ENCODE results near the gene LPCAT2. TPM values are rescaled to one million over a fixed set of nuclear protein-coding genes. Genes with fewer than 3 reads are reported as not detected.

Gene LPCAT2
- total and polyA plus RNA-seq, 8 donors: 1.4 to 36.2 (median 6.6) TPM; not detected in 1

DNA sequence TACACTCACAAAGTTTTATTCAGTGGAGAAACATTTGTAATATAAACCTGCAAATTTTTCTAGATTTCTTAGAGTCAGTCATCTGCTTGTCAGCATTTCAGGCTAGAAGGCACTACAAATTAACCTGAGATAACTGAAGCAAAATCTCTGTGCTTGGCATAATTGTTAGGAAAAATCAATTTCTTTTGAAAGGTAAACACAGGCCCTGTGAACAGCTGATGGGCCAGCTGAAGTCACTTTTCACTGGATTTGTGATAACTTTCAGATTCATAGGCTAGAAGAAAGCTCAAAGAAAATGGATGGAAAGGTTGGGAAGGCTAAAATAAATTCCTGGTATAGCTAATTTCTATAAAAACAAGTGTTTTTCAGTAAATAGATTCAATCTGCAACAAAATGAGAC, 112.9 kb downstream of the LPCAT2 start:
- no peaks in the 10 kb centered on the region for H3K9me3 ChIP-seq
- H3K27ac ChIP-seq: no peak overlapping the region
- no peaks in the 10 kb centered on the region for H3K4me1 ChIP-seq
- intact Hi-C loops (cut with DNase I; ENCODE audit: low total_unique reads): no loop called here
- H3K27me3 ChIP-seq: no peaks in the 10 kb centered on the region
- no peak overlapping the region for H3K4me3 ChIP-seq
- TF ChIP-seq POLR2A (IDR thresholded peaks at IDR 0.05) (no peak), POLR2AphosphoS5 (IDR thresholded peaks at IDR 0.05) (no peak), EP300 (IDR thresholded peaks at IDR 0.05) (no peak), CTCF (IDR thresholded peaks at IDR 0.05) (no peak)
- no peaks in the 10 kb centered on the region for H3K36me3 ChIP-seq
- DNase-seq: no peak

DNA sequence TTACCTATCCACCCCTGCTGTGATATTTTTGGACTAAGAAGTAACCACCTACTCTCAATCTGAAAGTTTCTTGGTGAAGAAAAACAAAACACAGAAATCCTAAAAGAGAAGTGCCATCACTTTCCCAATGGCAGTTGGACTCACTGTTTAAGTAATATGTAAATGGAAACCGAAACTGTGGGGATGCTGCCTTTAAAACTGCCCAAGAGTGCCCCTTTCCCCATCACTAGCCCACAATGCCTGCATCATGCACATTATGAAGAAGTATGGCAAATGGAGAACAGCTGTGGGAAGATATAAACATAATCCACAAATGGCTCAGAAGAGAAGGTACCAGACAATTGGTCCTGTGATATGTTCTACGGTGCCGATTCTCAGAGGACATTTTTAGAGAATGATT, 113.4 kb downstream of the LPCAT2 start:
- Histone ChIP-seq H3K27ac (no peak overlapping the region), H3K4me3 (no peak overlapping the region), H3K27me3 (no peaks in the 10 kb centered on the region), H3K36me3 (no peaks in the 10 kb centered on the region), H3K4me1 (no peaks in the 10 kb centered on the region), H3K9me3 (no peaks in the 10 kb centered on the region)
- 78 to 91% (median 80%) methylated on average over 3 of the region's 3 CpGs for WGBS, 5 donors
- intact Hi-C loops (cut with DNase I; ENCODE audit: low total_unique reads): no loop called here
- DNase-seq: no peak
- no peak for TF ChIP-seq POLR2A (IDR thresholded peaks at IDR 0.05)
- no peak for TF ChIP-seq EP300 (IDR thresholded peaks at IDR 0.05)
- TF ChIP-seq POLR2AphosphoS5 (IDR thresholded peaks at IDR 0.05): no peak
- TF ChIP-seq CTCF (IDR thresholded peaks at IDR 0.05): no peak

DNA sequence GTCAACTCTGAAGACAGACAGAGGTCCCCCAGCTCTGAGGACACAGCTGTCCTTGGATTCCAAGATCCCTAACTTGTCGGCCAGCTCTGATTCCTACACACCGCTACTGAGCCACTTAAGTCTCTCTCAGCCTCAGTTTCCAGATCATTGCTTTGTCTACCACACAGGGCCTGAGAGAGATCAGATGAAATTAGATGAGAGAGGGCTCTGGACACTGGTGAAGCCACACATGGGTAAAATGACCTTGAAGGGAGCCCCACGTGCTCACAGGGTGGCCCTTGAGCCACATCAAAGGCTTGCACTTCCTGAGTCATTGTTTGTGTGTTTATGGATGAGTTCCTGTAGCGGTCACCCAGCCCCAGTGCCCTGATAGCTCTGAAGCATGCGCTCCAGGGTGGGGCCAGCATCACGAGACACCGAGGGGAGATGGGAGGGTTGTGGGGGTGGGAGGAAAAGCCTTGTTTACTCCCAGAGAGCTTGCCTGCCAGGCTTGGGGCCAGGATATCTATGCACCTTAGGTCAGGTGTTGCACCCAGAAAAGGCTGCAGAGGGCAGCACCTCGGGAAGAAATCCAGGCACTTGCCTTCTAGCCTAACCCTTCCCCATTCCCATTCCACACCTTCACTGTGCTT, 114.2 kb downstream of the LPCAT2 start:
- TF ChIP-seq POLR2A (IDR thresholded peaks at IDR 0.05): no peak
- TF ChIP-seq POLR2AphosphoS5 (IDR thresholded peaks at IDR 0.05): no peak
- TF ChIP-seq CTCF (IDR thresholded peaks at IDR 0.05): no peak
- TF ChIP-seq EP300 (IDR thresholded peaks at IDR 0.05): no peak
- no peak overlapping the region for H3K4me3 ChIP-seq
- H3K4me1 ChIP-seq: no peaks in the 10 kb centered on the region
- DNase-seq: no peak
- WGBS, 5 donors: 32 to 55% (median 41%) methylated on average over 7 to 8 of the region's 8 CpGs
- no peaks in the 10 kb centered on the region for H3K27me3 ChIP-seq
- no peaks in the 10 kb centered on the region for H3K9me3 ChIP-seq
- intact Hi-C loops (cut with DNase I; ENCODE audit: low total_unique reads): no loop called here
- no peaks in the 10 kb centered on the region for H3K36me3 ChIP-seq
- no peak overlapping the region for H3K27ac ChIP-seq

- no peaks in the 10 kb centered on the region for H3K9me3 ChIP-seq
- H3K4me3 ChIP-seq: no peak overlapping the region
- no peaks in the 10 kb centered on the region for H3K36me3 ChIP-seq
- no peaks in the 10 kb centered on the region for H3K4me1 ChIP-seq
- no peak overlapping the region for H3K27ac ChIP-seq
- H3K27me3 ChIP-seq: no peaks in the 10 kb centered on the region
- intact Hi-C loops (cut with DNase I; ENCODE audit: low total_unique reads): no loop called here
- TF ChIP-seq CTCF (IDR thresholded peaks at IDR 0.05): no peak
- no peak for TF ChIP-seq POLR2A (IDR thresholded peaks at IDR 0.05)
- TF ChIP-seq EP300 (IDR thresholded peaks at IDR 0.05): no peak
- TF ChIP-seq POLR2AphosphoS5 (IDR thresholded peaks at IDR 0.05): no peak
- no peak for DNase-seq
- 66 to 98% (median 97%) methylated on average over 2 of the region's 2 CpGs for WGBS, 5 donors
Measured at GRCh38 chr16:55623640-55624039, 114.8 kb downstream of the LPCAT2 start.
